OCI-LY3 (cell line): ENCODE results near the gene ATRN.

Experiments
- H2AFZ ChIP-seq: fragments of 200-600, 300-600 bp; shearing (Covaris generic); 2 replicates; pipeline ENCODE4 v1.6.0; 2014; ENCODE audit warnings: antibody characterized with exemption, low read depth, low read length
- H3K27ac ChIP-seq: fragments of 200-600, 300-600 bp; sonication (generic); 2 replicates; pipeline ENCODE4 v1.5.1; 2014; ENCODE audit warnings: mild to moderate bottlenecking, low read length, moderate library complexity, mixed read lengths
- H3K27me3 ChIP-seq: fragments of 200-600, 300-600 bp; sonication (generic); 2 replicates; pipeline ENCODE4 v1.6.1; 2014; ENCODE audit warnings: low read depth, low read length, mixed read lengths
- H3K36me3 ChIP-seq: fragments of 200-600, 300-600 bp; sonication (generic); replicated peaks from 2 replicates; pipeline ENCODE3; 2014; ENCODE audit warnings: low read depth, low read length, mixed read lengths
- H3K4me1 ChIP-seq: fragments of 300-600, 200-600 bp; sonication (generic); 2 replicates; pipeline ENCODE4 v1.6.1; 2014; ENCODE audit warnings: low read length, mixed read lengths
- H3K4me2 ChIP-seq: fragments of 200-600, 300-600 bp; sonication (generic); 2 replicates; pipeline ENCODE4 v1.6.1; 2014; ENCODE audit warnings: low read length, mixed read lengths
- H3K4me3 ChIP-seq: fragments of 300-600, 200-600 bp; sonication (generic); 2 replicates; pipeline ENCODE4 v1.5.1; 2014; ENCODE audit warnings: antibody characterized with exemption, mild to moderate bottlenecking, low read length, moderate library complexity
- H3K79me2 ChIP-seq: fragments of 300-600, 200-600 bp; shearing (Covaris generic); 2 replicates; pipeline ENCODE4 v1.6.1; 2014; ENCODE audit warnings: mild to moderate bottlenecking, low read length, mixed read lengths
- H3K9ac ChIP-seq: fragments of 300-600, 200-600 bp; shearing (Covaris generic); 2 replicates; pipeline ENCODE4 v1.6.0; 2014; ENCODE audit warnings: mild to moderate bottlenecking, low read length, moderate library complexity
- H3K9me3 ChIP-seq: fragments of 200-600, 300-600 bp; shearing (Covaris generic); 2 replicates; pipeline ENCODE4 v1.6.1; 2014; ENCODE audit warnings: low read length, mixed read lengths; ENCODE audit not compliant: insufficient read depth
- H4K20me1 ChIP-seq: fragments of 200-600, 300-600 bp; sonication (generic); 2 replicates; pipeline ENCODE4 v1.6.1; 2016; ENCODE audit warnings: low read length, mixed read lengths; ENCODE audit not compliant: insufficient read depth
- EZH2phosphoT487 ChIP-seq: fragments of 200-600 bp; shearing (Covaris generic); IDR thresholded peaks from 2 replicates; pipeline ENCODE4 v1.6.1; 2018; ENCODE audit warnings: antibody characterized with exemption, mixed run types, low read depth
- TF ChIP-seq, protein P1 (sequence below): fragments of 200-600, 300-600 bp; sonication (generic); IDR thresholded peaks from 2 replicates; pipeline ENCODE4 v1.5.1; 2014; ENCODE audit warnings: antibody characterized with exemption, low read length, low read depth

ATRN gene

DNA sequence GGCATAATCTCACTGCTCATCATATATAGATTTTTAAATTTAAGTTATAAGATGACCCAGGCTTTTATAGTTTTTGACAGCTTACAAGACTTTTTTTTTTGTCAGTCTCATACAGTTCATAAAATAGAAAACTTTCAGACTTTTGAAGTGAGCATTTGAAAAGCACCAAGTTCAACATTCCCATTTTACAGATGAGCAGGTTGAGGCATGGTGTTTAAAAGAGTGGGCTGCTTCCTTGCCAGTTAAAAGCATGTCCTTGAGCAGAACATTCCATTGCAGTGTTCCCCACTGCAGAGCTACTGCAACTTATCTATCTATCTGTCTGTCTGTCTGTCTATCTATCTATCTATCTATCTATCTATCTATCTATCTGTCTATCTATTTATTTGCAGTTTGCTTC, 105.5 kb downstream of the ATRN start:
- Histone ChIP-seq H3K4me2 (no peak overlapping the region), H3K36me3 (peaks cover 3% of the 10 kb centered on the region), H3K27me3 (no peaks in the 10 kb centered on the region), H3K27ac (no peak overlapping the region), H2AFZ (no peak overlapping the region), H3K4me1 (no peaks in the 10 kb centered on the region), H3K4me3 (no peak overlapping the region), H3K9me3 (no peaks in the 10 kb centered on the region), H4K20me1 (no peaks in the 10 kb centered on the region), H3K79me2 (no peaks in the 10 kb centered on the region), H3K9ac (no peak overlapping the region)
- TF ChIP-seq, protein P1, sequence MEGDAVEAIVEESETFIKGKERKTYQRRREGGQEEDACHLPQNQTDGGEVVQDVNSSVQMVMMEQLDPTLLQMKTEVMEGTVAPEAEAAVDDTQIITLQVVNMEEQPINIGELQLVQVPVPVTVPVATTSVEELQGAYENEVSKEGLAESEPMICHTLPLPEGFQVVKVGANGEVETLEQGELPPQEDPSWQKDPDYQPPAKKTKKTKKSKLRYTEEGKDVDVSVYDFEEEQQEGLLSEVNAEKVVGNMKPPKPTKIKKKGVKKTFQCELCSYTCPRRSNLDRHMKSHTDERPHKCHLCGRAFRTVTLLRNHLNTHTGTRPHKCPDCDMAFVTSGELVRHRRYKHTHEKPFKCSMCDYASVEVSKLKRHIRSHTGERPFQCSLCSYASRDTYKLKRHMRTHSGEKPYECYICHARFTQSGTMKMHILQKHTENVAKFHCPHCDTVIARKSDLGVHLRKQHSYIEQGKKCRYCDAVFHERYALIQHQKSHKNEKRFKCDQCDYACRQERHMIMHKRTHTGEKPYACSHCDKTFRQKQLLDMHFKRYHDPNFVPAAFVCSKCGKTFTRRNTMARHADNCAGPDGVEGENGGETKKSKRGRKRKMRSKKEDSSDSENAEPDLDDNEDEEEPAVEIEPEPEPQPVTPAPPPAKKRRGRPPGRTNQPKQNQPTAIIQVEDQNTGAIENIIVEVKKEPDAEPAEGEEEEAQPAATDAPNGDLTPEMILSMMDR = no peak
- TF ChIP-seq EZH2phosphoT487 = no peak

DNA sequence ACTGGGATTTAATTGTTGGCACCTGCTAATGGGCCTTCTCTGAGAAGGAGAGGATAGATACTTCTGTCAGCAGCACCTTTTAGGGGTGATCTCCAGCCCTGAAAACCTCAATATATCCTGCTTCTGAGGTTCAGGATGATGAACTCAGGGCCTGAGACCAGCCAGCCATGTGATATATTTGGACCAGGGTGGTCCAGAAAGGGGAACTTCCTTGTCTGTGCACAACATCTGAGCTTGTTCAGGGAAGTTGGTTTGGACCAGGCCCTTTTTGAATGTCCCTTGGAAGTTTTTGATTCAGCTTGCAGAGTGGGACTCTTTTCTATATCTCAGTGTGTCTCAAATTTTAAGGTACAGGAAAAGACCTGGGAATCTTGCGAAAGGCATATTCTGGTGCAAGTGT, 106.5 kb downstream of the ATRN start:
- TF ChIP-seq, protein P1 = no peak
- TF ChIP-seq EZH2phosphoT487 = no peak
- Histone ChIP-seq H3K36me3 (peaks cover 3% of the 10 kb centered on the region), H2AFZ (no peak overlapping the region), H3K27me3 (no peaks in the 10 kb centered on the region), H3K4me3 (no peak overlapping the region), H3K9me3 (no peaks in the 10 kb centered on the region), H3K9ac (no peak overlapping the region), H3K4me2 (no peak overlapping the region), H3K27ac (no peak overlapping the region), H3K4me1 (no peaks in the 10 kb centered on the region), H4K20me1 (no peaks in the 10 kb centered on the region), H3K79me2 (no peaks in the 10 kb centered on the region)

DNA sequence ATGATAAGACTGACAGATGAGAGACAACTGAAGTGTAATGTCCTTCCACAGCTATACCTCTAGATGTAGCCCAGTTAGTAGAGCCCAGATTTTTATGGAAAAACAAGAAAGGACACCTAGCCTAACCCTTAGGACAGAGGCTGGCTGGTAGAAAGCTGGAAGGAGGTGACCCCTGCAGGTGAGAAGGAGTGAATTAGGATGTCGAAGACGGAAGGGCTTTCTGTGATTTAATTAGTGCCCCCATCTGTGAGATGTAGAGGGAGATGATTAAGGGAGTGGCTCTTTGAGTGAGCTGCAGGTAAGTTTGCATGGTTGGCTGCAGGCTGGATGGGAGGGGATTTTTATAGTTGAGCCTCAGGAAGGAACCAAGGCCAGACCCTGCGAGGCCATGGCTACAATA, 109.6 kb downstream of the ATRN start:
- no peak overlapping the region for H3K4me2 ChIP-seq
- H3K9ac ChIP-seq = no peak overlapping the region
- H3K4me1 ChIP-seq = no peaks in the 10 kb centered on the region
- H3K4me3 ChIP-seq = no peak overlapping the region
- H3K79me2 ChIP-seq = no peaks in the 10 kb centered on the region
- H3K27ac ChIP-seq = no peak overlapping the region
- no peaks in the 10 kb centered on the region for H3K9me3 ChIP-seq
- H3K36me3 ChIP-seq = peaks cover 10% of the 10 kb centered on the region
- H4K20me1 ChIP-seq = no peaks in the 10 kb centered on the region
- H3K27me3 ChIP-seq = no peaks in the 10 kb centered on the region
- TF ChIP-seq EZH2phosphoT487 = no peak
- TF ChIP-seq, protein P1 = no peak
- H2AFZ ChIP-seq = no peak overlapping the region

DNA sequence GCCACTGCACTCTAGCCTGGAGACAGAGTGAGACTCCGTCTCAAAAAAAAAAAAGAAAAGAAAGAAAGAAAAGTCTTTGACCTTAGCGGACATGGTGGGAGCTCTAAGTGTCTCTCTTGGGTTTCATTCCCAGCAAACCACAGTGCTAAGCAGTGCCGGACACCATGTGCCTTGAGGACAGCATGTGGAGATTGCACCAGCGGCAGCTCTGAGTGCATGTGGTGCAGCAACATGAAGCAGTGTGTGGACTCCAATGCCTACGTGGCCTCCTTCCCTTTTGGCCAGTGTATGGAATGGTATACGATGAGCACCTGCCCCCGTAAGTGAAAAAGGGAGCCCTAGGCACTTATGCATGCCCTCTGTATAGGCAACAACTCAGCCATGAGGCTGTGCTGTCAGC, 112.9 kb downstream of the ATRN start:
- no peak overlapping the region for H3K4me3 ChIP-seq
- no peaks in the 10 kb centered on the region for H3K27me3 ChIP-seq
- no peaks in the 10 kb centered on the region for H3K9me3 ChIP-seq
- no peak overlapping the region for H3K4me2 ChIP-seq
- H3K27ac ChIP-seq = no peak overlapping the region
- no peak overlapping the region for H2AFZ ChIP-seq
- H3K36me3 ChIP-seq = peaks cover 11% of the 10 kb centered on the region
- H3K79me2 ChIP-seq = no peaks in the 10 kb centered on the region
- no peak overlapping the region for H3K9ac ChIP-seq
- H4K20me1 ChIP-seq = no peaks in the 10 kb centered on the region
- no peaks in the 10 kb centered on the region for H3K4me1 ChIP-seq
- no peak for TF ChIP-seq EZH2phosphoT487
- TF ChIP-seq, protein P1 = no peak
